Right hindlimb (tissue), 1 donor: ENCODE results near the gene BLOC1S3.

ENCODE experiments used
- DNase-seq: peaks from one replicate; pipeline ENCODE4 v3.0.0-alpha.2; 2018

The BLOC1S3 gene, protein sequence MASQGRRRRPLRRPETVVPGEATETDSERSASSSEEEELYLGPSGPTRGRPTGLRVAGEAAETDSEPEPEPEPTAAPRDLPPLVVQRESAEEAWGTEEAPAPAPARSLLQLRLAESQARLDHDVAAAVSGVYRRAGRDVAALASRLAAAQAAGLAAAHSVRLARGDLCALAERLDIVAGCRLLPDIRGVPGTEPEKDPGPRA

DNA sequence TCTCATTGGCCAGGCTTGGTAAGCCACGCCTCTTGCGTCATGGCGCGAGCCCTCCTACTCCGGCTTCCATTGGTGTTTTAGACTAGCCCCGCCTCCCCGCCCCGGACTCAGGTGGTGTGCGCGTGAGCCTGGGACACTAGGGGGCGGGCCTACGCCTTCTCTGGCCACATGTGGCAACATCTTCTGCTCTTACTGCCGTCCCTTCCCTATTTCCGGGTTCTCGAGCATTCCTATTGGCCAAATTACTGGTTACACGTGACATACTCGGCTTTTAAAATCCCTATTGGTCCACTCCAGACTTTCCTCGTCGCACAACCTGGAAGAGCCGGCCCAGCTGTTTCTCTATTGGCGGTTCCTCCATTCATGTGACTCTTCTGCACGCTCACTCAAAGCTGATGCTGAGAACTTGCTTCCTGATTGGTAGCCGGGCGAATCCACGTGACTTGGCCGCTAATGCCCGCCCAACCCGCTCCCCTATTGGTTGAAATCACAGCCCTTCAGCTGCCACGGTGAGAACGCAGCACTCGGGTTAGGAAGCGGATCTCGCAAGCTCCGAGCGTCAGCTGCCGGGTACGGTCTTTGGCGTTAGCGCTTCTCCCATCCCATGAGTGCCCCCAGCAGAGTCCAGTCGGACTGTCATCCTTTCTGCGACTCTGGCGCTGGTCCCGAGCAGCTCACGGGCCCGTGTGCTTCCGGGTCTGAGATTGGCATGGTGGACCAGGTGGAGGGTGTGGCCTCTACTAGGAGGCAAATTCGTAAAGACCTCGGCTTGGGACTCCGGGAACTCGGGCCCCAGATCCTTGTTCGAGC is at the start of gene BLOC1S3:
TSS of gene BLOC1S3 (plus strand) at position 523 of the 810 bp plus-strand sequence. CDS start 513 bp downstream, outside the sequence.
- peak; percentile 100 for DNase-seq

DNA sequence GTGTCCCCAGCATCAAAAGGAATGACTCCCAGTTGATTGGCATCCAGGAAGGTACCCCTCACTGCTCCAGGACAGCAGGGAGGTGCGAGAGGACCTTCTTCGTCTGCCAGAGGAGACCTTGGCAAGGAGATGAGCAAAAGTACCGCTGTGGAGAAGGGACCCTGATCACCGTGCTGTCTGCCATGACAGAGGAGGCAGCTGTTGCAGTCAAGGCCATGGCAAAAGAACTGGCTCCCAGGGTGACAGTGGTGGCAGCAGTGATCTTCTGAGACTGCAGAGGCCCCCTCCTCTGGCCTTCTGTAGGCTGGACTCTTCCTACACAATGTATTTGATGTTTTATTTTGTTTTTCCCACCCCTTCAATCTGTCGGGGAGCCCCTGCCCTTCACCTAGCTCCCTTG is 49.8 kb upstream of the BLOC1S3 start:
- no peak for DNase-seq

DNA sequence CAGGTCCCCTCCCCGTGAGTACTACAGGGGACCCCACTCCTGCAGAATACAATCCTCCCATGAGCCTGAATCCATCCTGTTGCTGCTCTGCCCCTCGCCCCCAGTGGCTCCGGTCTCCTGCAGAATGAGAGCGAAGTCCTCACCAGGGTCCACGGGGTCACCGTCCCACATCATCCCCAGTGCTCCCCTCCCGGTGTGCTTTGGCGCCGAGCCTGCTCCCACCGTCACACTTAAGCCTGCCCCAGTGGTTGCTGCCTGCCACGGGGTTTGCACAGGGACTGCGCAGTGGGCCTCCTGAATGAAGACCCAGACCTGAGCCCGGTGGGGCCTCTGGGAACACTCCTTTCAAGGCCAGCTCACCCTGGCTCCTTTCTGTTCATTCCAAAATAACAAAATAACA is 48.3 kb upstream of the BLOC1S3 start:
- DNase-seq: no peak

DNA sequence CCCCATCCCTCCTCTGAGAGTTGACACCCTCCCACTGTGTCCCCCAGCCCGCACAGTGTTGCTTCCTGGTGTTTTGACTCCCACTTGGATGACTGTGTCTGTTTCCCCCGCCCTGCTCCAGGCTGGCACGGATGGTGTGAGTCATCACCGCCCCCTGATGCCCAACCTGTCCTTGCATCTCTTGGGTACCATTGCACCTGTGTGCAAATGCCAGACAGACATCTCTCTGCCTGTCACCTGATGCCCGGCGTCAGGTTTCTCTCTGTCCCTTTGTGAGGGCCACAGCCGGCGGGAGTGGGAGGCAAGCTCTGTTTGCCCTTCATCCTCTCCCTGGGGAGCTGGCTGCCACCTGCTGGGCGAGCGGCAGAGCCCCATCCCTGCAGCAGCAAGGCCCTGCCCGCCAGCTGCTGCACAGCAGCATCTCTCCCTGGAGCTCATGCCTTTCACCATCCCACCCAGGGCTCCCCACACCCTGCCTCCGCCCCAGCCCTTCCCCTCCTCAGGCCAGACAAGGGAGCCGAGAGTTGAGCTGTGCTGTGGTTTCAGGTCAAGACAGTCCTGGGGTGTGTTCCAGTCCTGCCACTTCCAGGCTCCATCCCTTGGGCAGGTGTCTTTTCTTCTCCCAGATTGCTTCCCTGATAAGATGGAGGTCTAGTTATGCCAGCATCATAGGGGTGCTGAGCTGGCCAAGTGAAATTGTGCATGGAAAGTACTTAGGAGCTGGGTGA is 47.5 kb upstream of the BLOC1S3 start:
- no peak for DNase-seq

DNA sequence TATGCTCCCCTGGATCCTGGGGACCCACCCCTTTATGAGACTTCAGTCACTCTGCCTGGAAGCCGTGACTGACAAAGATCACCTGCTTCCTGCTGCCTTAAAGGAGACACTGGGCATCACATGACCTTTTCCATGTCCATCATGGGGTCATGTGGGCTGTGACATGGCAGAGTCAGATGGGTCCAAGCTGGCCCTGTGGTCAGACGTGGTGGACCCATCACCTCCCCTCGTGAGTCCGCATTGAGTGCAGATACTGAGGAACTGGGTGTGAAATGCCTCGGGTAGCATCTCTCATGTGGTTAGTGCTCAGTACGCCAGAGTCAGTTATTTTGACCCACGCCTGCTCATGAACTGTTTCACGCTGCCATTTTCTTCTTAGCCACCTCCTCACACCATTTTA is 44.9 kb upstream of the BLOC1S3 start:
- DNase-seq: no peak

DNA sequence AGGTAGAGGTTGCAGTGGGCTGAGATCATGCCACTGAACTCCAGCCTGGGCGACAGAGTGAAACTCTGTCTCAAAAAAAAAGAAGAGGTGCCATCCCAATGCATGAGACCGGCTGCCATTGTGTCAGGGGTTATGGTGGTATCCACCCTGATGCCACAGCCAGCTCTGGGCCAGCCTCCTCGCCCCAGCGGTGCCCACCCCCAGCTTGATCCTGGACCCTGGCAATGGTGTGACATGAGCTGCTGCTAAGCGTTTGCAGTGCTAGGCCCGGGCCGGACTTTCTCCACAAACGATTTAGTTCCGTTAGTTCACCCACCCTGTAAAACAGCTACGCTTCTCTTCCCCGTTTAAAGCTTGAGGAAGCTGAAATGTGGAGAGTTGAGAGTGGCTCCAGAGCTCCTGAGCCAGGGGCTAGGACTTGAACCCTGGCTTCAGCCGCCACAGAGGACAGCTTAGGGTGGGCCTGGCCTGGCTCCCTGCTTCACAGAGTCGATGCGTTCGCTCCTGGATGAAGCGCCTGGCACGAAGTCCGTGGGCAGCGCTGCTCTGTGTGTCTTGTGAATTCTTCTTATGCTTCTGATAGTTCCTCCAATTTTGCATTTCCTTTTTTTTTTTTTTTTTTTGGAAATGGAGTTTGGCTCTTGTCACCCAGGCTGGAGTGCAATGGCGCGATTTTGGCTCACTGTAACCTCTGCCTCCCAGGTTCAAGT is 43.3 kb upstream of the BLOC1S3 start:
- no peak for DNase-seq

DNA sequence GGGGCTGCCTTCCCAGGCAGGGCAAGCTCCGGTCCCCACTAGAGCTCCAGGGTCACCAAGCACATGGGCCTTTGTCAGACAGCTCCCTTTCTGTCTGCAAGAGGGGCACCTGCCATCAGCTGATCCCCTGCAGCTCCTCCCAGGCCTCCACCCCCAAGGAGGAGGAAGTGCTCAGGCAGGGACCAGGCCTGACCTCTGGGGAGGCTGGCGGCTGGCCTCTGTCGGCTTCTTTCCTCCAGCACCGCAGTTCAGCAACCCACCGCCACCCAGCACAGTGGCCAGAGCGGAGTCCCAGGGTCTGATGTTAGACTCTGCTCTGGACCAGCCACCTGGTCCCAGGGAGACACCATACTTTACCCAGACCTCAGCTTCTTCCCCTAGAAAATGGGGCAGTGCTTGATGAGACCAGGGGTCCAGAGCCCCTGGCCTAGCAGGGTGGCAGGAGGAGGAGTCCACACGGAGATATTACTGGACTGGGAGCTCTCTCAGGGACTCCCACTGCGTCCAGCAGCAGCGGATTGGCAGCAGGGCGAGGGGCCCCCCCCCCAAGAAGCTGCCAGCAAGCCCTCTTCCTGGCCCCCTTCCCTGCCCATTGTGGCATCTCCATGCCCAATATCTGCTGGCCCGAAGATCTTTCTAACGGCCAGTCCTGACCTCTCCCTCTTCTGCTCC is 41.9 kb upstream of the BLOC1S3 start:
- no peak for DNase-seq

DNA sequence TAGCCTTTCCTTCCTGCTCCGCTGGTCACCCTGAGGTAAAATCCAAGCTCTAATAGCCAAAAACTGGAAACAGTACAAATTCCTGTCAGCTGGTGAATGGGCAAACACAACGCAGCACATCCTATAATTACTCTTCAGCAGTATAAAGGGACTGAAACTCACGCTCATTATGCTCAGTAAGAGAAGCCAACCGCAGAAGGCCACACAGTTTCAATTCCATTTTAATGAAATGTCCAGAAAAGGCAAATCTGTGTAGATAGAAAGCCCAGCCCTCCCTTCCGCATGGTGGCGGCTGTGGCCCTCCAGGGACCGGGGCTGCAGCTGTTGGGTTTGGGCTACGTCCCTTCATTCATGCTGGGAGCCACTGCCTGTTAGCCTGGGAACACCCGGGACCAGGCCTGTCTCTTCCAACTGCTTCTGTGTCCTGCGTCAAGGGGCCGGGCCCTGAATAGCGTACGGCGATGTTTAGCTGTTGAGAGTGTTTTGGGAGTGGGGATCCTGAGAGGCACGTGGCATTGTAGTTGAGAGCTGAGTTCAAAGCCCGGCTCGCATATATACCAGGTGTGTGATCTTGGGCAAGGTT is 41.3 kb upstream of the BLOC1S3 start:
- DNase-seq: peak; percentile 83

DNA sequence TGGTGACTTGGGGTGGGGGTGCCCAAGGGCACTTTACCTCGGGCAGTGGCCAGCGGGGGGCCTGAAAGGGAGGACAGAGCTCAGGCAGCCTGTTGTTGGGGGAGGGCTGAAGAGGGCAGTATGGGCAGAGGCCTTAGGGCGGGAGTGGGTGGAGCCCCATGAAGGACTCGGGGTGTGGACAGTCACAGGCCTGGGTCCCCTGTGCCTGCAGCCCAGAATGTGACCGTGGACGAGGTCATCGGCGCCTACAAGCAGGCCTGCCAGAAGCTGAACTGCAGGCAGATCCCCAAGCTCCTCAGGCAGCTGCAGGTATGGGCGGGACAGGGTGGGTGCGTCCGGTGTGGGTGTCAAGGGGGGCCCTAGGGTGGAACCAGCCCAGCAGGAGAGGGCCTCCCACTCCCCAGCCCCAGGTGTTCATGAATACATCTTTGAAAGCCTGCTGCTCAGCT is 40.3 kb upstream of the BLOC1S3 start:
- no peak for DNase-seq

DNA sequence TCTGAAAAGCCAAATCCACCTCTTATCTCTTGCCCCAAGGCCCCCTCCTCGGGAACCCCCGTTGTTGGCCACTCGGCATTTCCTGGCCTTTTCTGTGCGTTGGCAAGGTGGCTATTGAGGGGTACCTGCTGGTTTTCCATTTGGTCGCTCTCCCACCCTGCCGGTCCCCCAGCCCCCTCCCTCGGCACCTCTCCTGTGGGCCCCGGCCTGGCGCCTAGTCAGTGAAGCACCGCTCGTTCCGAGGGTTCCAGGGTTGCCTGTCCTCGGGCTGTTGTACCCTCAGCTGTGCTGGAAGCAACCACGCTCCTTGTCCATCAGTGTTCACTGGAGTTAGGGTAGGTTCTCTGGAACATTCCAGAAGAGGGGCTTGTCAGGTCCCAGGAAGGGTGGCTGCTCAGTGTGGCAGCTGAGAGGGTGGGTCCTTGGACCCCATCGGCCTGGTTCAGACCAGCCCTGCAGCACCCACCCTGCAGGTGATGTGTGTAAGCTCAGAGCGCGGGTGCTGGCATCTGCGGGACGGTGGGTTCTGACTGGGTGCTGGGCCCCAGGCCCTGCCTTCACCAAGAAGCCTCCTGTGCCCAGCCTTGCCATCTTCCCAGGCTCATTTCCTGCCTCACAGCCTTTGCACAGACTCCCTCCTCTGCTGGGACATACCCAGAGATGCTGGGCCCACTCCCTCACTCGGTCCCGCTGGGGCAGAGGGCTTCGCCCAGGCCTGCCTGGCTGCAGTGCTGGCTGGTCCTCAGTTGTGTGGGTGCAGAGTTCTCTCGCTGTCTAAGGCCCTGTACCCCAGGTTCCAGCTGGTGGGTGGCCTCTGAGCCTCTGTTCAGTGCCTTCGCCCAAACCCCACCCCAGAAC is 39.1 kb upstream of the BLOC1S3 start:
- DNase-seq: no peak

DNA sequence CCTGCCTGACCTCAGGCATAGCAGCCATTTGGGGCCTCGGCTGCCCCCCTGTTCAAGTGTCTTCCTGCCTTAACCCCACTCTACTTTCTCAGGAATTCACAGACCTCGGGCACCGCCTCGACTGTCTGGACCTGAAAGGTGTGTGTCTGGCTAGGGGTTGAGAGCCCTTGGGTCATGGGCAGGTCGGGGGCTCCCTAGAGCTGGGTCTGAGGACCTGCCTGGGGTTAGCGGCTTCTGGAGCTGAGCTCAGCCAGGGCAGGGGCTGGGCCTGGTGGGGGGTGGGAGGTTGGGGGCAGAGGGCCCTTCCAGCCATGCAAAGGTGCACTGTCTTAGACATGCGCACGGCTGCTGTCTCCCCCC is 38.5 kb upstream of the BLOC1S3 start:
- DNase-seq: no peak

DNA sequence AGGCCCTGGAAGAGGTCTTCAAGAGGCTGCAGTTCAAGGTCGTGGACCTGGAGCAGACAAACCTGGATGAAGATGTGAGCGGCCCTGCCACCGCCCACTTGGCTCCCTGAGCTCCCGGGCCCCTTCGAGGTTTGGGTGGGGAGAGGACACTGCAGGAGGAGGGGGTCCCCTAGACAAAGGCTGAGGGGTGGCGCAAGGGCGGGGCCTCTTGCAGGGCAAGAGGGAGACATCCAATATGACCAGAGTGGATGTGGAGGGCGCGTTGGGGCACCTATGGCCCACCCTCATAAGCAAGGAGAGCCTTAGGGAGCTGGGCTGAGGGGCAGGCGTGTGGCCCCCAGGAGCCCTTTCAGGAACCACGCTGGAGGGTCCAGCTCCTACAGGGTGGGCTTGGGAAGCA is 38.1 kb upstream of the BLOC1S3 start:
- no peak for DNase-seq

DNA sequence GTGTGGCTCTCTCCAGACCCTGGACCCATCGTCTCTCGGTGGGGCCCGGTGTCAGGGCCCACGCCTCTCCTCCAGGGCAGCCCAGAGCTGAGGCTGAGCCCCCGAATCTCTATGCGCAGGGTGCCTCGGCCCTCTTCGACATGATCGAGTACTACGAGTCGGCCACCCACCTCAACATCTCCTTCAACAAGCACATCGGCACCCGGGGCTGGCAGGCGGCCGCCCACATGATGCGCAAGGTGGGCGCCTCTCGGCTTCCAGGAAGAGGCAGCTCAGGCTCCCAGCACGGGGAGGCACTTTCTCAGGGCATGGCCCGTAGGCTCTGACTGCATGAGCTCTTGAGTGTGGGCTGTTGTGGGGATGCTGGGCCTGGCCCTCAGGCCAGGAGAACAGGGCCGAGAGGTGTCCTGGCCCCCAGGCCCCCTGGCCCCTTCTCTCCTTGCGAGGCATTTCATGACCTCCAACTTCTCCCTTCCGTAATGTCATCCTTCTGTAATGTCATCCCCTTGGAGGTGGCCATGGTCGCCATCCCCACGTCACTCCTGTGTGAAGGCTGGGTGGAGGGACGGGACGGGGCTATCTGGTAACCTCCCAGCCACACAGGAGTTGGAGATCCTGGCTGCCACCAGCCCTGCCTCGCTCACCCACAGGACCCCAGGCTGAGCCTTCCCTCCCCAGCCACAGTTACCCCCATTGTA is 37.2 kb upstream of the BLOC1S3 start:
- no peak for DNase-seq

DNA sequence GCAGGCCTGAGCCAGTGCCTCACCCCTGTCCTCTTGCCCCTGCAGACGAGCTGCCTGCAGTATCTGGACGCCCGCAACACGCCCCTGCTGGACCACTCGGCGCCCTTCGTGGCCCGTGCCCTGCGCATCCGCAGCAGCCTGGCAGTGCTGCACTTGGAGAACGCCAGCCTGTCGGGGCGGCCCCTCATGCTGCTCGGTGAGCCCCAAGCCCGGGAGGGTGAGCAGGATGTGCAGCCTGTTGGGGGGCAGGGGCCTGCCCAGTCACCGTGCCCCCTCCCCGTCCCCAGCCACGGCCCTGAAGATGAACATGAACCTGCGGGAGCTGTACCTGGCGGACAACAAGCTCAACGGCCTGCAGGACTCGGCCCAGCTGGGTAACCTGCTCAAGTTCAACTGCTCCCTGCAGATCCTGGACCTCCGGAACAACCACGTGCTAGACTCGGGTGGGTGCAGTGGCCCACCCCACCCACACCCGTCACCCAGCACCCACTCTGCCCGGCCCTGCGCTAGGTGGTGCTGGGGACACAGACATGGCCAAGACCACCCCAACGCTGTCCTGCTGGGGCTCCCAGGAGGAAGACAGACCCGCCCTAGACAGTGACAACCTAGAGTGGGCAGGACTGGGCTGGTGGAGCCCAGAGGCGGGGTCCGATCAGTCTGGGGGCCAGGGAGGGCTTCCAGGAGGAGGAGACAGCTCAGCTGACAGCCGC is 36.4 kb upstream of the BLOC1S3 start:
- no peak for DNase-seq

DNA sequence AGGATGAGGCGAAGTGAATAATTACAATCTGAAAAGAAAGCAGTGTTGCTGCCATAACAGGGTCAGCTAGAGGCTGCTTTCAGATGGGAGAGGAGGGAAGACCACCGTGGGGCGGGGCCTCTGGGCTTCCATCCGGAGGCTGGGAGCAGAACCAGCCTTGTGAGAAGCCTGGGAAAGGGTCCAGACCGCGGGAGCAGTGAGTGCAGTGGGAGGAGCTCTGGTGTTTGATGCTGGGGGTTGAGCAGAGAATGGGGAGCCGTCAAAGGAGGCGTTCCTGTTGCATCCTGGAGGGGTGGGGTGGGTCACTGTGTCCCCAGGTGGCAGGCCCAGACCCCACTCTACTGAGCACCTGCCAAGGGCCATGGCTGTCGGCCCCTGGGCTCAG is 35.9 kb upstream of the BLOC1S3 start:
- DNase-seq: no peak

DNA sequence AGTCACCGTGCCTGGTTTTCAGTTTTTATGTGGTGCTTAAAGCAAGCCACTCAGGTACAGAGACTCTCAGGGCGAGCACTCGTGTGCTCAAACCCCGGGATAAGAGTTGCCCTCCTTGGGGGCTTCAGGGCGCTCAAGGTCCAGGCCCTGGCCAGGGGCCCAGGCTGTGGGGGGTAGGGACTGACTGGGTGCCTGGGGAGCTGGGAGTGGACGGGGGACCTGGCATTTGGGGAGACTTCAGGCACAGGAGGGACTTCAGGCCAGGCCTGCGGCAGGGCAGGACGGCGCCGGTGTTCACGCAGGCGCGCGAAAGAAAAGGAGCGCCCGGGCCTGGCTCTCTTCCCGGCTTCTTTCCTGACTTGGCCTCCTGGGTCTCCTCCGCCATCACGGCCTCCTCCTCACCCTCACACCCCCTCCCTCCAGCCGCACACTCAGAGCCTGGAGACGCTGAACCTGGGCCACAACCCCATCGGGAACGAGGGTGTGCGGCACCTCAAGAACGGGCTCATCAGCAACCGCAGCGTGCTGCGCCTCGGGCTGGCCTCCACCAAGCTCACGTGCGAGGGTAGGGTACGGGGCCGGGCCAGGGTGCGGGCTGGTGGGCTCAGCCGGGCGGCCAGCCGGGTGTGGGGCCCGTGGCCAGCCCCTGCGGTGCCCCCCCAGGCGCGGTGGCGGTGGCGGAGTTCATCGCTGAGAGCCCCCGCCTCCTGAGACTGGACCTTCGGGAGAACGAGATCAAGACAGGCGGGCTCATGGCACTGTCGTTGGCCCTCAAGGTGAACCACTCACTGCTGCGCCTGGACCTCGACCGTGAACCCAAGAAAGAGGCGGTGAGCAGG is 33.9 kb upstream of the BLOC1S3 start:
- no peak for DNase-seq

DNA sequence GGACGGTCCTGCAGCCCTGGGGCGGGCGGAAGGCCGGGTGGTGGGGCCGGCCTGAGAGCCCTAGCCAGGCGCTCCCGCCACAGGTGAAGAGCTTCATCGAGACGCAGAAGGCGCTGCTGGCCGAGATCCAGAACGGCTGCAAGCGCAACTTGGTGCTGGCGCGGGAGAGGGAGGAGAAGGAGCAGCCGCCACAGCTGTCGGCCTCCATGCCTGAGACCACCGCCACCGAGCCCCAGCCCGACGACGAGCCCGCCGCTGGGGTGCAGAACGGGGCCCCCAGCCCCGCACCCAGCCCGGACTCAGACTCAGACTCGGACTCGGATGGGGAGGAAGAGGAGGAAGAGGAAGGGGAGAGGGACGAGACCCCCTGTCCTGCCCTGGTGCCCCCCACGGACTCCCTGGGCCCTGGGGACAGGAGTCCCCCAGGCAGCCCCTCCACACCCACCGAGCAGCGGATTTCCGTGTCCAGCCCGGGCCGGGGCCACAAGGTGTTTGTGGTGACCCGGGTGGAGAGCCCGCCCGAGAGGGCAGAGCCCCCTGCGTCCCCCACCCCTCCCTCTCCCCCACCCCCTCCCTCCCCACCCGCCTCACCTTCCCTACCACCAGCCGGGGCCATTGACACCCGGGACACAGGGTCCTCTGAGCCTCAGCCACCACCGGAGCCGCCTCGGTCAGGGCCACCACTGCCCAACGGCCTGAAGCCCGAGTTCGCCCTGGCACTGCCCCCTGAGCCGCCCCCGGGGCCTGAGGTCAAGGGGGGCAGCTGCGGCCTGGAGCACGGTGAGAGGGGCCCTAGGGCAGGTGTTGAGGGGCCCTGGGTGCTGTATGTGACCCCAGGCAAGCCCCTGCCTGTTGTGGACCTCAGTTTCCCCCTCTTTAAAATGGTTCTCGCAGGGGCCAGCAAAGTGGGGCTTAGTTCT is 33.1 kb upstream of the BLOC1S3 start:
- DNase-seq: no peak

DNA sequence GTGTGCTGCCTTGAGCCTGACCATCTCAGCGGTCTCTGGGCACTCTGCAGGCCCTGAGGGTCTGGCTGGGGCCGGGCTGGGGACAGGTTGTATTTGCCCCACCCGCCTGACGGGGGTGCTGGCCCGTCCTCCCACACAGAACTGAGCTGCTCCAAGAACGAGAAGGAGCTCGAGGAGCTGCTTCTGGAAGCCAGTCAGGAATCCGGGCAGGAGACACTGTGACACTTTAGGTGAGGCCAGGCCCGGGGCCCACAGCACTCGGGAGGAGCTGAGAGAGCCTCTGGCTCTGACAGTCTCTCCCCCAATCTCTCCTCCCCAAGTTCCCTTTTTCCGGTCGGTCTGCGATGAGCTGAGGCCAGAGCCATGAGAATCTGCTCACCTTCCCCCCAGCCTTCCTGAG is 32.3 kb upstream of the BLOC1S3 start:
- DNase-seq: no peak
